ENCODE results near the gene TIAM1.

Gene TIAM1

GRCh38 chr21:31343680-31344480 is at the start of gene TIAM1:
TIAM1 (minus strand) TSS chr21:31344261; CDS start chr21:31266972, 77,289 bp downstream.
- DNase-seq: no peak

GRCh38 chr21:31387560-31388186 is 43.6 kb upstream of the TIAM1 start:
- DNase-seq: no peak

GRCh38 chr21:31386006-31386405 is 41.9 kb upstream of the TIAM1 start:
- no peak for DNase-seq

GRCh38 chr21:31383770-31384169 is 39.7 kb upstream of the TIAM1 start:
- DNase-seq: no peak

- no peak for DNase-seq
Measured at GRCh38 chr21:31382060-31382459, 38.0 kb upstream of the TIAM1 start.

GRCh38 chr21:31376301-31376700 is 32.2 kb upstream of the TIAM1 start:
- no peak for DNase-seq

GRCh38 chr21:31374395-31374794 is 30.3 kb upstream of the TIAM1 start:
- DNase-seq: peak; percentile 7

- no peak for DNase-seq
Measured at GRCh38 chr21:31372471-31372765, 28.4 kb upstream of the TIAM1 start.

- DNase-seq: no peak
Measured at GRCh38 chr21:31371715-31372470, 27.8 kb upstream of the TIAM1 start.

- no peak for DNase-seq
Measured at GRCh38 chr21:31370893-31371544, 27.0 kb upstream of the TIAM1 start.

- DNase-seq: no peak
Measured at GRCh38 chr21:31370281-31370892, 26.3 kb upstream of the TIAM1 start.

- no peak for DNase-seq
Measured at GRCh38 chr21:31368361-31368760, 24.3 kb upstream of the TIAM1 start.

- no peak for DNase-seq
Measured at GRCh38 chr21:31367801-31368200, 23.7 kb upstream of the TIAM1 start.

GRCh38 chr21:31366825-31367224 is 22.8 kb upstream of the TIAM1 start:
- peak; percentile 56 for DNase-seq

GRCh38 chr21:31364253-31364945 is 20.3 kb upstream of the TIAM1 start:
- DNase-seq: no peak

GRCh38 chr21:31363720-31364119 is 19.7 kb upstream of the TIAM1 start:
- DNase-seq: no peak

- DNase-seq: no peak
Measured at GRCh38 chr21:31360717-31361116, 16.7 kb upstream of the TIAM1 start.

- DNase-seq: no peak
Measured at GRCh38 chr21:31358158-31358557, 14.1 kb upstream of the TIAM1 start.

- no peak for DNase-seq
Measured at GRCh38 chr21:31356440-31356839, 12.4 kb upstream of the TIAM1 start.

GRCh38 chr21:31354604-31355443 is 10.8 kb upstream of the TIAM1 start:
- DNase-seq: peak; percentile 25

- DNase-seq: no peak
Measured at GRCh38 chr21:31354122-31354521, 10.1 kb upstream of the TIAM1 start.
